ENCODE results near the gene INSYN2B. TPM values are rescaled to one million over a fixed set of nuclear protein-coding genes. Genes with fewer than 3 reads are reported as not detected.
"Not testable (repeated sequence)": the region's sequence is repeated elsewhere in the genome, so short reads cannot be mapped to it uniquely, and the experiment has no call there.

Gene INSYN2B
- polyA plus RNA-seq, 1 donor (not counting 4 experiments of a cell fraction or from before 2014, with no cell fraction given): 0.16 TPM

GRCh38 chr5:169833681-169834292, 146.5 kb downstream of the INSYN2B start:
- H3K36me3 ChIP-seq (ENCODE audit: control insufficient read depth in 2 of 2, extremely low read depth in 1 of 2, insufficient read depth in 2 of 2, low read length in 2 of 2); H3K9me3 ChIP-seq (ENCODE audit: control insufficient read depth, low read depth, low read length); H3K4me2 ChIP-seq (ENCODE audit: control insufficient read depth, extremely low read depth, insufficient read depth, low read depth, low read length); H3K27me3 ChIP-seq (ENCODE audit: control insufficient read depth, extremely low read depth, insufficient read depth, low read length); H3K4me3 ChIP-seq (ENCODE audit: control insufficient read depth in 2 of 3, extremely low read depth in 1 of 3, insufficient read depth in 2 of 3, low read depth in 1 of 3, low read length in 3 of 3); H3K4me1 ChIP-seq (ENCODE audit: control insufficient read depth, extremely low read depth, insufficient read depth, low read length); DNase-seq (ENCODE audit: low read depth, low spot score); H3K9me1 ChIP-seq (ENCODE audit: control insufficient read depth, extremely low read depth, insufficient read depth, low read length); H3K27ac ChIP-seq (ENCODE audit: control insufficient read depth, insufficient read depth, low read length); FAIRE-seq; H3K9ac ChIP-seq (ENCODE audit: control insufficient read depth, extremely low read depth, insufficient read depth, low read length); H2AFZ ChIP-seq (ENCODE audit: control insufficient read depth, low read length); H3K79me2 ChIP-seq (ENCODE audit: control insufficient read depth, insufficient read depth, low read length); dilution Hi-C loops (cut with MboI; ENCODE audit: extremely low pct_ligation_motif_present, low sequenced_read_pairs); H4K20me1 ChIP-seq (ENCODE audit: control insufficient read depth, extremely low read depth, insufficient read depth, low read length): not testable (repeated sequence)

DNA sequence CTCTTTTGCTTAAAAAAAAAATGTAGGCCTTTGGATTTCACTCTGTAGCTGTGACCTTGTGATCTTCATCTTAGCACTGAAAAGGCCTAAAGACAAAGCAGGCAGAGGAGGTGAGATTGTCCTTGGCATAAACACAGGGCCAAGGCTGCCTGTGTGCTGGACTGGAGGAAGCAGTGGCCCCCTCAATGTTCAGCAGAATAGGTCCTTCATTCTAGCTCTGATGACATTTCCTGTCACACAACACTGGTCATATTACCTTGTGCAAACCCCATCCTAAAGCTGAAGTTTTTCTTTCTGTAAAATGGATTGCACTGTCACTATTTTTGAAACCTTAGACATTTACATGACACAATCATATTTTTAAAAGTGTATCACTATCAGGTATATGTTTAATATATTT, 147.4 kb downstream of the INSYN2B start:
- DNase-seq (ENCODE audit: low read depth, low spot score) (no peak), FAIRE-seq (no peak)
- Histone ChIP-seq H3K9me3 (ENCODE audit: control insufficient read depth, low read depth, low read length) (no peaks in the 10 kb centered on the region), H4K20me1 (ENCODE audit: control insufficient read depth, extremely low read depth, insufficient read depth, low read length) (no peaks in the 10 kb centered on the region), H3K4me1 (ENCODE audit: control insufficient read depth, extremely low read depth, insufficient read depth, low read length) (peaks cover 3% of the 10 kb centered on the region), H3K4me3 (ENCODE audit: control insufficient read depth in 2 of 3, extremely low read depth in 1 of 3, insufficient read depth in 2 of 3, low read depth in 1 of 3, low read length in 3 of 3) (no peak overlapping the region), H3K27ac (ENCODE audit: control insufficient read depth, insufficient read depth, low read length) (no peak overlapping the region), H3K36me3 (ENCODE audit: control insufficient read depth in 2 of 2, extremely low read depth in 1 of 2, insufficient read depth in 2 of 2, low read length in 2 of 2) (no peaks in the 10 kb centered on the region), H3K9ac (ENCODE audit: control insufficient read depth, extremely low read depth, insufficient read depth, low read length) (no peak overlapping the region), H3K27me3 (ENCODE audit: control insufficient read depth, extremely low read depth, insufficient read depth, low read length) (no peaks in the 10 kb centered on the region), H3K9me1 (ENCODE audit: control insufficient read depth, extremely low read depth, insufficient read depth, low read length) (no peaks in the 10 kb centered on the region), H2AFZ (ENCODE audit: control insufficient read depth, low read length) (no peak overlapping the region), H3K79me2 (ENCODE audit: control insufficient read depth, insufficient read depth, low read length) (no peaks in the 10 kb centered on the region), H3K4me2 (ENCODE audit: control insufficient read depth, extremely low read depth, insufficient read depth, low read depth, low read length) (no peak overlapping the region)
- dilution Hi-C loops (cut with MboI; ENCODE audit: extremely low pct_ligation_motif_present, low sequenced_read_pairs): no loop called here
- TF ChIP-seq CTCF (optimal IDR thresholded peaks at IDR 0.05 in 1 of 3, IDR thresholded peaks at IDR 0.05 in 1 of 3, conservative IDR thresholded peaks at IDR 0.05 in 1 of 3; ENCODE audit: extremely low read depth in 1 of 3, insufficient read depth in 2 of 3, low read length in 3 of 3) (no peak), EZH2 (IDR thresholded peaks at IDR 0.05; ENCODE audit: low read length) (no peak)

DNA sequence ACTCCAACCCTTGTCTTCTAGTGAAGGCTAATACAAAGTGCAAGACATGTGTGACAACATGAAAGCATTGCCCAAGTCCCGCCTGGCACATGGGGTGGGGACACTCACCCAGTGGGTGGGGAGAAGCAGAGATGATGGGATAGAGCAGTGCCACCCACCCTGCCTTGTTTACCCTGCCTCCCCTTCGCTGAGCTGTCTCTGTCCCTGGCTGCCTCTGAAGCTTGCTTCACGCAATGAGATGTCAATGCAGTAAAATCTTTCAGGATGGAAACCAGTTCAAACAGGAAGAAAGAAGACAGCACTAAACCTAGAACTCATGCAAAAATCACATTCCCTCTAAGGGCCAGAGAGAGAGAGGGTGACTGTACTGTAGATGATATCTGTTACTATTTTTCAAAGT, 148.0 kb downstream of the INSYN2B start:
- Histone ChIP-seq H3K4me3 (ENCODE audit: control insufficient read depth in 2 of 3, extremely low read depth in 1 of 3, insufficient read depth in 2 of 3, low read depth in 1 of 3, low read length in 3 of 3) (no peak overlapping the region), H3K9me1 (ENCODE audit: control insufficient read depth, extremely low read depth, insufficient read depth, low read length) (no peaks in the 10 kb centered on the region), H3K27me3 (ENCODE audit: control insufficient read depth, extremely low read depth, insufficient read depth, low read length) (no peaks in the 10 kb centered on the region), H3K9ac (ENCODE audit: control insufficient read depth, extremely low read depth, insufficient read depth, low read length) (no peak overlapping the region), H3K27ac (ENCODE audit: control insufficient read depth, insufficient read depth, low read length) (no peak overlapping the region), H3K79me2 (ENCODE audit: control insufficient read depth, insufficient read depth, low read length) (no peaks in the 10 kb centered on the region), H3K4me1 (ENCODE audit: control insufficient read depth, extremely low read depth, insufficient read depth, low read length) (peaks cover 3% of the 10 kb centered on the region), H3K4me2 (ENCODE audit: control insufficient read depth, extremely low read depth, insufficient read depth, low read depth, low read length) (no peak overlapping the region), H2AFZ (ENCODE audit: control insufficient read depth, low read length) (no peak overlapping the region), H4K20me1 (ENCODE audit: control insufficient read depth, extremely low read depth, insufficient read depth, low read length) (no peaks in the 10 kb centered on the region), H3K9me3 (ENCODE audit: control insufficient read depth, low read depth, low read length) (no peaks in the 10 kb centered on the region), H3K36me3 (ENCODE audit: control insufficient read depth in 2 of 2, extremely low read depth in 1 of 2, insufficient read depth in 2 of 2, low read length in 2 of 2) (no peaks in the 10 kb centered on the region)
- dilution Hi-C loops (cut with MboI; ENCODE audit: extremely low pct_ligation_motif_present, low sequenced_read_pairs): no loop called here
- TF ChIP-seq CTCF (optimal IDR thresholded peaks at IDR 0.05 in 1 of 3, IDR thresholded peaks at IDR 0.05 in 1 of 3, conservative IDR thresholded peaks at IDR 0.05 in 1 of 3; ENCODE audit: extremely low read depth in 1 of 3, insufficient read depth in 2 of 3, low read length in 3 of 3) (no peak), EZH2 (IDR thresholded peaks at IDR 0.05; ENCODE audit: low read length) (no peak)
- FAIRE-seq: no peak
- DNase-seq (ENCODE audit: low read depth, low spot score): no peak
